Measurements from ENCODE around the gene SSX4B. TPM values are rescaled to one million over a fixed set of nuclear protein-coding genes. Genes with fewer than 3 reads are reported as not detected.
"Not testable (repeated sequence)": the region's sequence is repeated elsewhere in the genome, so short reads cannot be mapped to it uniquely, and the experiment has no call there.

Gene SSX4B
- total RNA-seq, 5 donors from 2014 or later (not counting 1 experiment from before 2014, with no cell fraction given), result not detected

DNA sequence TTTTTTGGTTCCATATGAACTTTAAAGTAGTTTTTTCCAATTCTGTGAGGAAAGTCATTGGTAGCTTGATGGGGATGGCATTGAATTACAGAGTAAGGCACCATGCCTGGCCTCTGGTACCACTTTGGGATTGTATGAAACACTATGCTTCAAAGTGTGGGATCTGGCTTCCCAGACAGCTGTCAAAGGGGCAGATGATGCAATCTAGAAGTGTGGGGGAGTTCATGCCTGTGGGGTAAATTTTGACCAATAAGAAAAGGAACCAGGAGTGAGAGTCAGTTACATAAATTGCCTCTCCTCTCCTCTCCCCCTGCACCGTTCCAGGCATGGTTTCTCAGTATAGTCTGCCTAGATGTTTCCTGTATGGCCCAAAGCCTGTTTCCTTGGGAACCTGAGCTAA is 13.9 kb downstream of the SSX4B start:
- H3K4me1 ChIP-seq (ENCODE audit: control insufficient read depth in 1 of 2, extremely low read depth in 1 of 2, insufficient read depth in 2 of 2, low read length in 2 of 2); H3K9me3 ChIP-seq; H3K4me1 Mint-ChIP-seq; H3K36me3 Mint-ChIP-seq; CTCF ChIA-PET; H3K27ac Mint-ChIP-seq; DNase-seq; POLR2A ChIA-PET; H3K27me3 ChIP-seq (replicated peaks in 1 of 2; ENCODE audit: control insufficient read depth in 2 of 2, extremely low read depth in 1 of 2, insufficient read depth in 2 of 2, low read length in 1 of 2); H3K27me3 Mint-ChIP-seq; H3K4me3 ChIP-seq (ENCODE audit: control insufficient read depth in 1 of 2, extremely low read depth in 1 of 2, low read length in 1 of 2); H3K9me3 Mint-ChIP-seq; H3K27ac ChIP-seq (ENCODE audit: low read length); H3K36me3 ChIP-seq (ENCODE audit: control insufficient read depth in 2 of 2, extremely low read depth in 1 of 2, insufficient read depth in 1 of 2, low read length in 1 of 2); H3K4me3 Mint-ChIP-seq; ATAC-seq (replicated peaks in 1 of 4): not testable (repeated sequence)
- no CpG with 5 or more reads among the region's 1 CpG for WGBS (ENCODE audit: insufficient coverage)

DNA sequence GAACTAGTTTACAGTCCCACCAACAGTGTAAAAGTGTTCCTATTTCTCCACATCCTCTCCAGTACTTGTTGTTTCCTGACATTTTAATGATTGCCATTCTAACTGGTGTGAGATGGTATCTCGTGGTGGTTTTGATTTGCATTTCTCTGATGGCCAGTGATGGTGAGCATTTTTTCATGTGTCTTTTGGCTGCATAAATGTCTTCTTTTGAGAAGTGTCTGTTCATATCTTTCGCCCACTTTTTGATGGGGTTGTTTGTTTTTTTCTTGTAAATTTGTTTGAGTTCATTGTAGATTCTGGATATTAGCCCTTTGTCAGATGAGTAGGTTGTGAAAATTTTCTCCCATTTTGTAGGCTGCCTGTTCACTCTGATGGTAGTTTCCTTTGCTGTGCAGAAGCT is 14.8 kb downstream of the SSX4B start:
- ATAC-seq (replicated peaks in 1 of 4); H3K4me3 Mint-ChIP-seq; H3K27me3 Mint-ChIP-seq; CTCF ChIA-PET; H3K9me3 ChIP-seq; H3K36me3 Mint-ChIP-seq; H3K36me3 ChIP-seq (ENCODE audit: control insufficient read depth in 2 of 2, extremely low read depth in 1 of 2, insufficient read depth in 1 of 2, low read length in 1 of 2); H3K9me3 Mint-ChIP-seq; H3K27ac ChIP-seq (ENCODE audit: low read length); H3K27ac Mint-ChIP-seq; H3K4me3 ChIP-seq (ENCODE audit: control insufficient read depth in 1 of 2, extremely low read depth in 1 of 2, low read length in 1 of 2); POLR2A ChIA-PET; DNase-seq; H3K4me1 ChIP-seq (ENCODE audit: control insufficient read depth in 1 of 2, extremely low read depth in 1 of 2, insufficient read depth in 2 of 2, low read length in 2 of 2); H3K4me1 Mint-ChIP-seq; H3K27me3 ChIP-seq (replicated peaks in 1 of 2; ENCODE audit: control insufficient read depth in 2 of 2, extremely low read depth in 1 of 2, insufficient read depth in 2 of 2, low read length in 1 of 2): not testable (repeated sequence)
- no CpG with 5 or more reads among the region's 2 CpGs for WGBS (ENCODE audit: insufficient coverage)

DNA sequence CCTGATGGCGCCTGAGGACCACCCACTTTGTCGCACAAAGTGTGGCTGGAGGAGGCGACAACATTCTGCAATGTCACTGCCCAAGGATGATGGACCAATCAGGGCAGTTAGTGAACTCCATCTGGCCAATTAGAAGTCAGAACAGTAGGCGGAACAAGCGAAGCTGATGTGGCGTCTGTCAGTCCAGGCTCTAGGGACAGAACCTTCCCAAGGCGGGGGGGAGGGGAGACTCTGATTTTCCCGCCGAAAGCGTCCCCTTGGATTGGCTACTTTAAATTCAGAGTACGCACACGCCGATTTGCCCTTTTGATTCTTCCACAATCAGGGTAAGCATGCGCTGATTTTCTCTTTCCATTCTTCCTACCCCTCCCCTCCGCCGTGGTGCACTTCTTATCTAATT is 28.5 kb downstream of the SSX4B start, which contains the start of gene SSX4:
Gene SSX4 (plus strand): TSS at position 301 of the 400 bp plus-strand sequence. CDS start 515 bp downstream, outside the sequence.
- H3K36me3 Mint-ChIP-seq; H3K9me3 ChIP-seq; H3K9me3 Mint-ChIP-seq; CTCF ChIA-PET; H3K4me1 ChIP-seq (ENCODE audit: control insufficient read depth in 1 of 2, extremely low read depth in 1 of 2, insufficient read depth in 2 of 2, low read length in 2 of 2); H3K36me3 ChIP-seq (ENCODE audit: control insufficient read depth in 2 of 2, extremely low read depth in 1 of 2, insufficient read depth in 1 of 2, low read length in 1 of 2); H3K4me1 Mint-ChIP-seq; H3K27ac ChIP-seq (ENCODE audit: low read length); H3K27me3 ChIP-seq (replicated peaks in 1 of 2; ENCODE audit: control insufficient read depth in 2 of 2, extremely low read depth in 1 of 2, insufficient read depth in 2 of 2, low read length in 1 of 2); H3K4me3 Mint-ChIP-seq; H3K27ac Mint-ChIP-seq; DNase-seq; H3K4me3 ChIP-seq (ENCODE audit: control insufficient read depth in 1 of 2, extremely low read depth in 1 of 2, low read length in 1 of 2); H3K27me3 Mint-ChIP-seq; ATAC-seq (replicated peaks in 1 of 4); POLR2A ChIA-PET: not testable (repeated sequence)
- no CpG with 5 or more reads among the region's 16 CpGs for WGBS (ENCODE audit: insufficient coverage)

DNA sequence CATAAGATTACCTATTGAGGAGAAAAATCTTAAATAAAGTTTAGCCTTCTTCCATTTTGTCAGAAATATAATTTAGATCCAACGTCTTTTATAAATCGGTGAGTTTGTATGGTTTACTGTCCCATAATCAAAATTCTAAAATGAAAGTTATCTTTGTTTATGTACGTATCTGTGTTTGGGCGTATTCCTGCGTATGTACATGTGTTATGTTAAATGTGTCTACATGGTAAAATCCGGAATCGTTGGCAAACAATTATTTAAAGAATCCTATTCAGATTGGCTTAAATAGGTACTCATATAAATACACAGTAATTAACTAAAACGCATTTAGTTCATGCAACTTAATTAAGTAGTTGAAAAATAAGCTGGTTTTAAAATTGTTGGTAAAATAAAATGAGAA is 41.4 kb downstream of the SSX4B start:
- H3K36me3 Mint-ChIP-seq; H3K27me3 ChIP-seq (replicated peaks in 1 of 2; ENCODE audit: control insufficient read depth in 2 of 2, extremely low read depth in 1 of 2, insufficient read depth in 2 of 2, low read length in 1 of 2); H3K4me1 Mint-ChIP-seq; H3K9me3 Mint-ChIP-seq; ATAC-seq (replicated peaks in 1 of 4); H3K27me3 Mint-ChIP-seq; H3K4me1 ChIP-seq (ENCODE audit: control insufficient read depth in 1 of 2, extremely low read depth in 1 of 2, insufficient read depth in 2 of 2, low read length in 2 of 2); H3K9me3 ChIP-seq; POLR2A ChIA-PET; H3K27ac Mint-ChIP-seq; H3K36me3 ChIP-seq (ENCODE audit: control insufficient read depth in 2 of 2, extremely low read depth in 1 of 2, insufficient read depth in 1 of 2, low read length in 1 of 2); H3K4me3 ChIP-seq (ENCODE audit: control insufficient read depth in 1 of 2, extremely low read depth in 1 of 2, low read length in 1 of 2); H3K27ac ChIP-seq (ENCODE audit: low read length); DNase-seq; H3K4me3 Mint-ChIP-seq; CTCF ChIA-PET: not testable (repeated sequence)
- WGBS (ENCODE audit: insufficient coverage), result no CpG with 5 or more reads among the region's 8 CpGs

DNA sequence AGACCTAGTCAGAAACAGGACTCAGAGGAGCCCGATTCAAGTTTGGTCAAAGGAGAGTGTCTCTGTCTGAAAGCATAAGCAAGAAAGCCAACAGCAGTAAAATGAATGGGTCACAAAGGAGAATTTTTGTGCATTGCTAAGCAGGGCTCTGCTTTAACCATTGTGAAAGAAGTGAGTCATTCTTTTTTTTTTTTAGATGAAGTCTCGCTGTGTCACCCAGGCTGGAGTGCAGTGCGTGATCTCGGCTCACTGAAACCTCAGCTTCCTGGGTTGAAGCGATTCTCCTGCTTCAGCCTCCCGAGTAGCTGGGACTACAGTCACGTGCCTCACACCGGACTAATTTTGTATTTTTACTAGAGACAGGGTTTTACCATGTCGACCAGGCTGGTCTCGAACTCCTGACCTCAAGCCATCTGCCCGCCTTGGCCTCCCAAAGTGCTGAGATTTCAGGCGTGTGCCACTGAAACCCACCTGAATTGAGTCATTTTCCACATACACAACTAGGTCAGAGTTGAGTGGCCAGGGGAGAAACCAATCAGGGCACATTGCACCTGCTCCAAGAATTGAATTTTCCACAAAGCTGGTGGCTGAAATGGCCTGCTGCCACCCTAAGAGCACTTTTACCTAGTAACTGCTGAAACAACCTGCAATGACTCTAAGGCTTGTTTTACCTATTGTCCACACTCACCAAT is 43.9 kb downstream of the SSX4B start:
- H3K4me1 Mint-ChIP-seq; H3K36me3 ChIP-seq (ENCODE audit: control insufficient read depth in 2 of 2, extremely low read depth in 1 of 2, insufficient read depth in 1 of 2, low read length in 1 of 2); H3K36me3 Mint-ChIP-seq; H3K27me3 Mint-ChIP-seq; DNase-seq; H3K4me3 Mint-ChIP-seq; CTCF ChIA-PET; H3K4me1 ChIP-seq (ENCODE audit: control insufficient read depth in 1 of 2, extremely low read depth in 1 of 2, insufficient read depth in 2 of 2, low read length in 2 of 2); H3K27ac Mint-ChIP-seq; H3K27ac ChIP-seq (ENCODE audit: low read length); POLR2A ChIA-PET; H3K9me3 Mint-ChIP-seq; H3K9me3 ChIP-seq; H3K4me3 ChIP-seq (ENCODE audit: control insufficient read depth in 1 of 2, extremely low read depth in 1 of 2, low read length in 1 of 2); H3K27me3 ChIP-seq (replicated peaks in 1 of 2; ENCODE audit: control insufficient read depth in 2 of 2, extremely low read depth in 1 of 2, insufficient read depth in 2 of 2, low read length in 1 of 2): not testable (repeated sequence)
- ATAC-seq (replicated peaks in 1 of 4), result peak in 2 of 4 experiments; percentile 51 to 55
- no CpG with 5 or more reads among the region's 12 CpGs for WGBS (ENCODE audit: insufficient coverage)

DNA sequence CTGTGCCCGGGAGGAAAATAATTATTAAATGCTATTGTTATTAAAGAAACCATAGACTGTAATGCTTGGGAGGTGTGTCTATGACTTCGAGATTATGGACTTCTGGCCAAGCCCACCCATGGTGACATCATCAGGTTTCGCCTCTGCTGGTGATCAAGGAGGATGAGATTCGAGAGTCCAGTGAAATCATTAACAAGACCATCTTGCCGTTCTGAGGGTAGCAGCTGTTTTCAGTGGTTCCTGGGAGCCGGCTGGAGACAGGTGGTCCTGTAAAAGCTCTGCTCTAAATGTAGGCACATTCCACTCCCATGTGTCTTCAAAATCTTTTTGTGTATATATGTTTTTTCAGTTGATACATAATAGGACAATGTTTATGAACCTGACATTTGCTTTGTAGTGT is 52.5 kb downstream of the SSX4B start:
- H3K4me1 Mint-ChIP-seq; ATAC-seq (replicated peaks in 1 of 4); H3K36me3 ChIP-seq (ENCODE audit: control insufficient read depth in 2 of 2, extremely low read depth in 1 of 2, insufficient read depth in 1 of 2, low read length in 1 of 2); H3K4me3 ChIP-seq (ENCODE audit: control insufficient read depth in 1 of 2, extremely low read depth in 1 of 2, low read length in 1 of 2); H3K9me3 Mint-ChIP-seq; H3K27ac Mint-ChIP-seq; POLR2A ChIA-PET; H3K4me1 ChIP-seq (ENCODE audit: control insufficient read depth in 1 of 2, extremely low read depth in 1 of 2, insufficient read depth in 2 of 2, low read length in 2 of 2); H3K9me3 ChIP-seq; DNase-seq; H3K36me3 Mint-ChIP-seq; H3K27ac ChIP-seq (ENCODE audit: low read length); H3K27me3 ChIP-seq (replicated peaks in 1 of 2; ENCODE audit: control insufficient read depth in 2 of 2, extremely low read depth in 1 of 2, insufficient read depth in 2 of 2, low read length in 1 of 2); CTCF ChIA-PET; H3K4me3 Mint-ChIP-seq: not testable (repeated sequence)
- peaks cover 2 to 13% of the 10 kb centered on the region in 2 donors for H3K27me3 Mint-ChIP-seq
- no CpG with 5 or more reads among the region's 6 CpGs for WGBS (ENCODE audit: insufficient coverage)

DNA sequence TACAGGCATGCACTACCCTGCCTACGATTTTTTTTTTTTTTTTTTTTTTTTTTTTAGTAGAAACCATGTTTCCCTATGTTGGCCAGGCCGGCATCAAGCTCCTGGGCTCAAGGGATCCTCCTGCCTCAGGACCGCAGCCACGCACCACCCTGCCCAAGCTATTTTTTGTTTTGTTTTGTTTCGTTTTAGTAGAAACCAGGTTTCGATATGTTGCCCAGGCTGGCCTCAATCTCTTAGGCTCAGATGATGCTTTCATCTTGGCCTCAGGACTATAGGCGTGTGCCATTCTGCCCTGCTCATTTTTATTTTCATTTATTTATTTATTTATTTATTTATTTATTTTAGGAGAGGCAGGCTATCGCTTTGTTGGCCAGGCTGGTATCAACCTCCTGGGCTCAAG is 54.1 kb downstream of the SSX4B start:
- ChIA-PET CTCF (interaction anchor here in 1 of 2 donors (0.6 kb wide), 1 partner anchor 374 kb away, joined by 4 read pairs; no protein-coding TSS in a partner anchor), POLR2A (no interaction called here)
- Mint-ChIP-seq H3K27ac (no peak overlapping the region), H3K36me3 (no peaks in the 10 kb centered on the region), H3K27me3 (peaks cover 3 to 9% of the 10 kb centered on the region in 2 donors), H3K4me1 (no peaks in the 10 kb centered on the region), H3K4me3 (no peak overlapping the region), H3K9me3 (no peaks in the 10 kb centered on the region)
- H3K4me1 ChIP-seq (ENCODE audit: control insufficient read depth in 1 of 2, extremely low read depth in 1 of 2, insufficient read depth in 2 of 2, low read length in 2 of 2), result no peaks in the 10 kb centered on the region
- H3K27ac ChIP-seq (ENCODE audit: low read length), result no peak overlapping the region
- no peaks in the 10 kb centered on the region for H3K36me3 ChIP-seq (ENCODE audit: control insufficient read depth in 2 of 2, extremely low read depth in 1 of 2, insufficient read depth in 1 of 2, low read length in 1 of 2)
- WGBS (ENCODE audit: insufficient coverage), result no CpG with 5 or more reads among the region's 8 CpGs
- H3K9me3 ChIP-seq, result no peaks in the 10 kb centered on the region
- ATAC-seq (replicated peaks in 1 of 4) (no peak), DNase-seq (no peak)
- no peaks in the 10 kb centered on the region for H3K27me3 ChIP-seq (replicated peaks in 1 of 2; ENCODE audit: control insufficient read depth in 2 of 2, extremely low read depth in 1 of 2, insufficient read depth in 2 of 2, low read length in 1 of 2)
- no peak overlapping the region for H3K4me3 ChIP-seq (ENCODE audit: control insufficient read depth in 1 of 2, extremely low read depth in 1 of 2, low read length in 1 of 2)
